Body of pancreas (tissue), 4 donors: ENCODE measurements around the gene PDE9A.

Experiments used
- POLR2A ChIP-seq, 3 donors: fragments of 450-650 bp; IDR thresholded peaks; one replicate each; pipeline ENCODE4 v1.6.1; 2016; ENCODE audit warnings: antibody characterized with exemption in 3 of 3, mild to moderate bottlenecking in 2 of 3
- TF ChIP-seq, protein P1 (sequence below), 7 experiments: fragments of 450-650 bp in 4 of 7; fragments of 200-600 bp in 3 of 7; sonication (generic) in 3 of 7; IDR thresholded peaks; one replicate each; pipeline ENCODE4 v1.5.1; 2016 to 2019; ENCODE audit warnings: antibody characterized with exemption in 7 of 7

DNA sequence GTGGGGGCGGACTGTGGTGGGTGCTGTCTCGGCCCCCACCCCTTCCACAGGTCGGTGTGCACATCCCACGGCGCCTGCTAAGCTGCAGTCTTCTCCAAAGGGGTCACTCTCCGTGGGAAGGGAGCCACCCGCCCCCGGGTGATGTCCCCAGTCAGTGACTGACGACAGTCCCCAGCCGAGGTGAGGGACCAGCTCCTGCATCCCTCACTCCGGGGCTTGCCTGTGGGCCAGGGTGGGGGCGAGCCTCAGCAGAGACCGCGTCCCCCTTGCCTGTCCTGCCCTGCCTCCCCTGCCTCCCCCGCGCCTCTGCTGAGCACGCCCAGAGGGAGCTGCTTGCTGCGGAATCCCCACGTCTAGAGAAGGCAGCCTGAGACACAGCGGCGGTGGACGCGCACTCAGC lies 35.9 kb upstream of the PDE9A start:
- TF ChIP-seq, protein P1, sequence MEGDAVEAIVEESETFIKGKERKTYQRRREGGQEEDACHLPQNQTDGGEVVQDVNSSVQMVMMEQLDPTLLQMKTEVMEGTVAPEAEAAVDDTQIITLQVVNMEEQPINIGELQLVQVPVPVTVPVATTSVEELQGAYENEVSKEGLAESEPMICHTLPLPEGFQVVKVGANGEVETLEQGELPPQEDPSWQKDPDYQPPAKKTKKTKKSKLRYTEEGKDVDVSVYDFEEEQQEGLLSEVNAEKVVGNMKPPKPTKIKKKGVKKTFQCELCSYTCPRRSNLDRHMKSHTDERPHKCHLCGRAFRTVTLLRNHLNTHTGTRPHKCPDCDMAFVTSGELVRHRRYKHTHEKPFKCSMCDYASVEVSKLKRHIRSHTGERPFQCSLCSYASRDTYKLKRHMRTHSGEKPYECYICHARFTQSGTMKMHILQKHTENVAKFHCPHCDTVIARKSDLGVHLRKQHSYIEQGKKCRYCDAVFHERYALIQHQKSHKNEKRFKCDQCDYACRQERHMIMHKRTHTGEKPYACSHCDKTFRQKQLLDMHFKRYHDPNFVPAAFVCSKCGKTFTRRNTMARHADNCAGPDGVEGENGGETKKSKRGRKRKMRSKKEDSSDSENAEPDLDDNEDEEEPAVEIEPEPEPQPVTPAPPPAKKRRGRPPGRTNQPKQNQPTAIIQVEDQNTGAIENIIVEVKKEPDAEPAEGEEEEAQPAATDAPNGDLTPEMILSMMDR (IDR thresholded peaks at IDR 0.05) = no peak
- TF ChIP-seq POLR2A (IDR thresholded peaks at IDR 0.05) = no peak
